WTC11 (cell line): ENCODE results near the gene GRID2.

Experiments used
- ATF3 ChIP-seq: sonication (generic); formaldehyde crosslinking; conservative IDR thresholded peaks from 2 replicates; pipeline ENCODE4 v1.8.1; 2022; ENCODE audit warnings: mild to moderate bottlenecking, missing genetic modification reagents
- CREM ChIP-seq: sonication (generic); formaldehyde crosslinking; IDR thresholded peaks from 2 replicates; pipeline ENCODE4 v1.8.1; 2022; ENCODE audit warnings: mild to moderate bottlenecking, missing genetic modification reagents, moderate library complexity
- CTCF ChIP-seq: fragments of 200-600 bp; IDR thresholded peaks from 2 replicates; pipeline ENCODE4 v1.8.0; 2022; ENCODE audit warnings: antibody characterized with exemption
- GRHL2 ChIP-seq: fragments of 250-450 bp; sonication (Bioruptor Pico); IDR thresholded peaks from 2 replicates; pipeline ENCODE4 v1.8.0; 2022; ENCODE audit warnings: mild to moderate bottlenecking, moderate library complexity; ENCODE audit not compliant: insufficient replicate concordance, severe bottlenecking
- NR2C2 ChIP-seq: sonication (generic); formaldehyde crosslinking; IDR thresholded peaks from 2 replicates; pipeline ENCODE4 v1.8.0; 2022; ENCODE audit warnings: mild to moderate bottlenecking, missing genetic modification reagents
- PRRX2 ChIP-seq: fragments of 250-450 bp; sonication (Bioruptor Pico); IDR thresholded peaks from 2 replicates; pipeline ENCODE4 v1.8.0; 2021; ENCODE audit warnings: mild to moderate bottlenecking
- ZBTB43 ChIP-seq: sonication (generic); formaldehyde crosslinking; IDR thresholded peaks from 2 replicates; pipeline ENCODE4 v1.8.1; 2023; ENCODE audit warnings: mild to moderate bottlenecking, missing genetic modification reagents
- ZNF396 ChIP-seq: fragments of 250-450 bp; sonication (Bioruptor Pico); IDR thresholded peaks from 2 replicates; pipeline ENCODE4 v1.8.0; 2021; ENCODE audit warnings: mild to moderate bottlenecking, moderate library complexity, borderline replicate concordance

GRCh38 chr4:92483341-92483740 is 179.6 kb downstream of the GRID2 start:
- TF ChIP-seq NR2C2 (CRISPR knock-in tag) (no peak), CREM (no peak), CTCF (no peak), ATF3 (CRISPR knock-in tag) (no peak), ZNF396 (CRISPR knock-in tag) (no peak), PRRX2 (CRISPR knock-in tag) (no peak), ZBTB43 (CRISPR knock-in tag) (no peak), GRHL2 (no peak)
